H1 (cell line): Measurements from ENCODE around the gene TGM1. TPM values are rescaled to one million over a fixed set of nuclear protein-coding genes. Genes with fewer than 3 reads are reported as not detected.
A peak's percentile ranks its signal among the peaks of the same experiment; 100 is the strongest.

Source experiments
- CTBP2 ChIP-seq: IDR thresholded peaks from 2 replicates; pipeline ENCODE4 v1.7.0; 2011; ENCODE audit warnings: borderline replicate concordance, mild to moderate bottlenecking, moderate library complexity, mixed read lengths, low read length; ENCODE audit not compliant: insufficient read depth, insufficient read length
- PHF8 ChIP-seq: fragments of 200-600 bp; sonication (generic); conservative IDR thresholded peaks from 2 replicates; pipeline ENCODE4 v1.7.1; 2012; ENCODE audit warnings: low read depth, mild to moderate bottlenecking, inconsistent platforms, low read length, moderate library complexity
- SIN3A ChIP-seq, 2 experiments: IDR thresholded peaks in 1 of 2; conservative IDR thresholded peaks in 1 of 2; 2 replicates each; pipeline ENCODE4 v1.6.1; 2011 to 2012; ENCODE audit warnings: low read length in 2 of 2, improper control_type of control experiment in 1 of 2, low read depth in 1 of 2, mild to moderate bottlenecking in 1 of 2
- USF2 ChIP-seq: IDR thresholded peaks from 2 replicates; pipeline ENCODE4 v1.6.1; 2011; ENCODE audit warnings: low read length, improper control_type of control experiment
- polyA plus RNA-seq, 7 experiments: library from polyadenylated mRNA; depleted of rRNA in 3 of 7; stranded (reverse) in 5 of 7; unstranded in 2 of 7; fragments of >200 nt in 5 of 7; fragments of 200-250 nt in 2 of 7; gene quantifications; 1 replicate in 5 of 7; 2 replicates in 1 of 7; 4 replicates in 1 of 7; pipeline versions ENCODE4 v1.2.1 to v1.2.3, GENCODE V29; 2011 to 2013; ENCODE audit warnings: missing spikeins in 2 of 7, mixed read lengths in 2 of 7
- total RNA-seq: library from RNA; stranded (reverse); fragmentation: NEBNext Ultra II Directional; extraction: Animal tissue kit (Norgen Biotek cat#: 25700); gene quantifications from 2 replicates; pipeline ENCODE4 v1.2.1, GENCODE V29; 2021

Gene TGM1
- total and polyA plus RNA-seq, 2 of the 8 experiments (the other 6 are each of a cell fraction or from before 2014, with no cell fraction given): 1.8 to 2.2 TPM

GRCh38 chr14:24212924-24213865 lies 49.8 kb downstream of the TGM1 start, which contains the start of gene CHMP4A (continued):
- TF ChIP-seq USF2: peak; percentile 97
- TF ChIP-seq SIN3A (conservative IDR thresholded peaks at IDR 0.05 in 1 of 2, IDR thresholded peaks at IDR 0.05 in 1 of 2; ENCODE audit: low read depth in 1 of 2, low read length in 2 of 2): peak in 1 of 2 experiments; percentile 75; a peak in 1 of 4 replicates
- no peak for TF ChIP-seq CTBP2
- TF ChIP-seq PHF8: peak; percentile 99
